Tibial nerve (tissue), 4 donors: ENCODE data around the gene MAMDC4. TPM values are rescaled to one million over a fixed set of nuclear protein-coding genes. Genes with fewer than 3 reads are reported as not detected.
A peak's percentile ranks its signal among the peaks of the same experiment; 100 is the strongest.
"Not testable (repeated sequence)": the region's sequence is repeated elsewhere in the genome, so short reads cannot be mapped to it uniquely, and the experiment has no call there.

Source experiments
- DNase-seq, 2 donors: peaks; one replicate each; pipeline ENCODE4 v3.0.0-alpha.2; 2019; ENCODE audit warnings: low spot score in 2 of 2
- H3K27ac ChIP-seq, 4 donors: fragments of 200-600 bp; sonication (generic) in 3 of 4; one replicate each; pipeline ENCODE4 v1.5.1; 2017 to 2019; ENCODE audit warnings: mild to moderate bottlenecking in 1 of 4
- H3K27me3 ChIP-seq, 2 donors: fragments of 200-600 bp; sonication (generic) in 1 of 2; one replicate each; pipeline versions ENCODE4 v1.5.1 to v1.6.0; 2017 to 2019
- H3K36me3 ChIP-seq, 3 donors: fragments of 200-600 bp; sonication (generic); one replicate each; pipeline ENCODE4 v1.5.1; 2018 to 2019
- H3K4me1 ChIP-seq, 4 donors: fragments of 200-600 bp; sonication (generic) in 3 of 4; one replicate each; pipeline ENCODE4 v1.5.1; 2017 to 2019
- H3K4me3 ChIP-seq, 4 donors: fragments of 200-600 bp; sonication (generic) in 3 of 4; one replicate each; pipeline ENCODE4 v1.5.1; 2017 to 2019; ENCODE audit warnings: mild to moderate bottlenecking in 1 of 4, moderate library complexity in 1 of 4
- H3K9me3 ChIP-seq, 4 donors: fragments of 200-600 bp; sonication (generic) in 3 of 4; one replicate each; pipeline ENCODE4 v1.5.1; 2017 to 2019
- CTCF ChIP-seq, 5 experiments: fragments of 200-600 bp in 3 of 5; fragments of 450-650 bp in 2 of 5; sonication (generic) in 3 of 5; IDR thresholded peaks; one replicate each; pipeline ENCODE4 v1.5.1; 2016 to 2019; ENCODE audit warnings: antibody characterized with exemption in 5 of 5, mild to moderate bottlenecking in 3 of 5, moderate library complexity in 2 of 5
- EP300 ChIP-seq, 2 donors: sonication (generic); formaldehyde crosslinking; IDR thresholded peaks; one replicate each; pipeline ENCODE4 v1.6.1; 2017; ENCODE audit warnings: antibody characterized with exemption in 2 of 2, mild to moderate bottlenecking in 1 of 2
- POLR2A ChIP-seq, 2 donors: fragments of 450-650 bp; IDR thresholded peaks; one replicate each; pipeline ENCODE4 v1.6.1; 2017; ENCODE audit warnings: antibody characterized with exemption in 2 of 2, mild to moderate bottlenecking in 2 of 2, moderate library complexity in 2 of 2
- WGBS, 2 donors: methylation state at CpG; one replicate each; pipeline ENCODE4 v1.1.5; 2018; 5-methylcytosine and 5-hydroxymethylcytosine counted together
- total RNA-seq, 4 donors: library from RNA; depleted of rRNA; stranded (reverse); fragments of >200 nt; gene quantifications; one replicate each; pipeline ENCODE4 v1.1.0, GENCODE V29; 2016

The MAMDC4 gene
- total RNA-seq, 4 donors from 2014 or later = 1.5 to 8.1 (median 4.4) TPM

- H3K4me3 ChIP-seq = peak within 1 kb of the TSS; percentile 22 to 54 (median 36)
- TF ChIP-seq EP300 (IDR thresholded peaks at IDR 0.05) (peak in 1 of 2 donors; percentile 32), CTCF (IDR thresholded peaks at IDR 0.05) (peak; percentile 85 to 98 (median 91))
- 0% methylated on average over 4 to 14 of the region's 27 CpGs for WGBS, 2 donors
- H3K4me1 ChIP-seq = peaks cover 0 to 71% (median 43%) of the 10 kb centered on the region in 4 donors
- H3K27ac ChIP-seq = peak within 1 kb of the TSS in 3 of 4 donors; percentile 25 to 74 (median 65)
- DNase-seq = peak in 1 of 2 donors; percentile 66
- peaks cover 0 to 36% (median 0%) of the 10 kb centered on the region in 3 donors for H3K36me3 ChIP-seq
- H3K9me3 ChIP-seq = not testable (repeated sequence)
- peaks cover 3 to 36% of the 10 kb centered on the region in 2 donors for H3K27me3 ChIP-seq
Measured at GRCh38 chr9:136842380-136842948, 9.7 kb upstream of the MAMDC4 start, which contains the start of gene AJM1. AJM1 (plus strand) TSS chr9:136842478; CDS start chr9:136844415, 1,937 bp downstream.

- 12 to 16% methylated on average over 7 to 14 of the region's 21 CpGs for WGBS, 2 donors
- H3K27me3 ChIP-seq = peaks cover 3 to 43% of the 10 kb centered on the region in 2 donors
- H3K9me3 ChIP-seq, H3K27ac ChIP-seq, DNase-seq: not testable (repeated sequence)
- H3K4me3 ChIP-seq = peak overlapping the region in 1 of 4 donors; percentile 54
- H3K36me3 ChIP-seq = peaks cover 0 to 28% (median 0%) of the 10 kb centered on the region in 3 donors
- H3K4me1 ChIP-seq = peaks cover 0 to 79% (median 47%) of the 10 kb centered on the region in 4 donors
Measured at GRCh38 chr9:136843159-136843800, 8.9 kb upstream of the MAMDC4 start.

GRCh38 chr9:136843801-136844740 is 8.1 kb upstream of the MAMDC4 start:
- H3K27ac ChIP-seq, H3K9me3 ChIP-seq: not testable (repeated sequence)
- peaks cover 0 to 20% (median 0%) of the 10 kb centered on the region in 3 donors for H3K36me3 ChIP-seq
- peaks cover 3 to 43% of the 10 kb centered on the region in 2 donors for H3K27me3 ChIP-seq
- peaks cover 0 to 82% (median 48%) of the 10 kb centered on the region in 4 donors for H3K4me1 ChIP-seq
- peak in 1 of 2 donors; percentile 51 for DNase-seq
- 3 to 6% methylated on average over 33 to 40 of the region's 99 CpGs for WGBS, 2 donors
- H3K4me3 ChIP-seq = peak overlapping the region in 1 of 4 donors; percentile 2
- TF ChIP-seq CTCF (IDR thresholded peaks at IDR 0.05) = peak; percentile 58 to 82 (median 75)

GRCh38 chr9:136844761-136845464 is 7.2 kb upstream of the MAMDC4 start:
- TF ChIP-seq POLR2A (IDR thresholded peaks at IDR 0.05) (no peak), EP300 (IDR thresholded peaks at IDR 0.05) (no peak), CTCF (IDR thresholded peaks at IDR 0.05) (no peak)
- H3K36me3 ChIP-seq = peaks cover 0 to 12% (median 0%) of the 10 kb centered on the region in 3 donors
- no peak overlapping the region for H3K27ac ChIP-seq
- peaks cover 0 to 84% (median 51%) of the 10 kb centered on the region in 4 donors for H3K4me1 ChIP-seq
- H3K27me3 ChIP-seq = peaks cover 3 to 43% of the 10 kb centered on the region in 2 donors
- DNase-seq = no peak
- no peaks in the 10 kb centered on the region for H3K9me3 ChIP-seq
- WGBS, 2 donors = 27 to 29% methylated on average over 13 to 32 of the region's 88 CpGs
- no peak overlapping the region for H3K4me3 ChIP-seq
